ENCODE results near the gene LRRC26. TPM values are rescaled to one million over a fixed set of nuclear protein-coding genes. Genes with fewer than 3 reads are reported as not detected.
"Not testable (repeated sequence)": the region's sequence is repeated elsewhere in the genome, so short reads cannot be mapped to it uniquely, and the experiment has no call there.

The LRRC26 gene
- total RNA-seq, 2 donors from 2014 or later = not detected

- DNase-seq (no peak), ATAC-seq (no peak)
- intact Hi-C loops (cut with DNase I) = no loop called here
Measured at GRCh38 chr9:137143459-137143858, 26.4 kb downstream of the LRRC26 start.

GRCh38 chr9:137141976-137142936 lies 27.6 kb downstream of the LRRC26 start:
- ATAC-seq (no peak), DNase-seq (peak; percentile 4)
- intact Hi-C loops (cut with DNase I) = no loop called here

- DNase-seq (no peak), ATAC-seq (no peak)
- intact Hi-C loops (cut with DNase I) = no loop called here
Measured at GRCh38 chr9:137141050-137141810, 28.6 kb downstream of the LRRC26 start.

- DNase-seq (no peak), ATAC-seq (no peak)
- intact Hi-C loops (cut with DNase I) = no loop called here
Measured at GRCh38 chr9:137140151-137141012, 29.5 kb downstream of the LRRC26 start.

- DNase-seq (no peak), ATAC-seq (no peak)
- intact Hi-C loops (cut with DNase I) = no loop called here
Measured at GRCh38 chr9:137139468-137140150, 30.2 kb downstream of the LRRC26 start.

- ATAC-seq = peak; percentile 77 to 89
- intact Hi-C loops (cut with DNase I) = no loop called here
- peak; percentile 52 for DNase-seq
Measured at GRCh38 chr9:137138722-137139467, 31.0 kb downstream of the LRRC26 start, which contains the start of gene GRIN1. Gene GRIN1 (plus strand): TSS chr9:137139154. CDS start chr9:137139487, 333 bp downstream.

- ATAC-seq = no peak
- no peak for DNase-seq
- intact Hi-C loops (cut with DNase I) = no loop called here
Measured at GRCh38 chr9:137138058-137138721, 31.7 kb downstream of the LRRC26 start.

- ATAC-seq (no peak), DNase-seq (no peak)
- intact Hi-C loops (cut with DNase I) = no loop called here
Measured at GRCh38 chr9:137136881-137137607, 32.8 kb downstream of the LRRC26 start.

- peak in 1 of 2 donors; percentile 50 for ATAC-seq
- intact Hi-C loops (cut with DNase I) = no loop called here
- no peak for DNase-seq
Measured at GRCh38 chr9:137136261-137136880, 33.5 kb downstream of the LRRC26 start.

- ATAC-seq; intact Hi-C loops (cut with DNase I); DNase-seq: not testable (repeated sequence)
Measured at GRCh38 chr9:137135154-137135553, 34.7 kb downstream of the LRRC26 start.

GRCh38 chr9:137134191-137134590 lies 35.7 kb downstream of the LRRC26 start:
- DNase-seq = no peak
- no peak for ATAC-seq
- intact Hi-C loops (cut with DNase I) = no loop called here

- DNase-seq (no peak), ATAC-seq (peak in 1 of 2 donors; percentile 24)
Measured at GRCh38 chr9:137130176-137130755, 39.6 kb downstream of the LRRC26 start.

GRCh38 chr9:137129456-137130175 lies 40.2 kb downstream of the LRRC26 start:
- peak; percentile 99 to 100 for ATAC-seq
- intact Hi-C loops (cut with DNase I) = loop anchor here in 1 of 2 donors (10.0 kb wide), 1 partner anchor 55 kb away; the partner anchor contains the start of genes ANAPC2 and SSNA1
- peak; percentile 93 for DNase-seq

More at GRCh38 chr9:137130176-137130755, 39.6 kb downstream of the LRRC26 start:
- intact Hi-C loops (cut with DNase I) = no loop called here

- DNase-seq = no peak
- intact Hi-C loops (cut with DNase I) = loop anchor here in 1 of 2 donors (10.0 kb wide), 1 partner anchor 56 kb away; the partner anchor contains the start of genes ANAPC2 and SSNA1
- peak; percentile 19 to 36 for ATAC-seq
Measured at GRCh38 chr9:137128862-137129455, 40.9 kb downstream of the LRRC26 start.

All from left cardiac atrium (tissue), 4 donors.